Esophagus (tissue), 2 donors: Measurements from ENCODE around the gene ESR2. TPM values are rescaled to one million over a fixed set of nuclear protein-coding genes. Genes with fewer than 3 reads are reported as not detected.

Experiments
- polyA plus RNA-seq, 2 donors: library from polyadenylated mRNA; stranded (reverse); fragments of 200-250 nt; gene quantifications; one replicate each; pipeline ENCODE4 v1.2.3, GENCODE V29; 2013
- donor health status: healthy with polysubstance abuse.
- donor health status: Bipolar disorder and iron deficiency.

The ESR2 gene
- polyA plus RNA-seq, 2 donors, result 0.15 to 0.20 TPM

Other genes starting within 250 kb of the ESR2 start
- gene MTHFD1, start 94.0 kb upstream of the ESR2 start, polyA plus RNA-seq, result 10 to 100 TPM; 34.0 to 34.9 TPM
- gene AKAP5, start 171.1 kb upstream of the ESR2 start, polyA plus RNA-seq, result under 1 TPM; 0.04 to 0.06 TPM
- 1 to 10 TPM; 1.7 to 2.7 TPM for gene ZBTB25, start 209.5 kb upstream of the ESR2 start, polyA plus RNA-seq
- 10 to 100 TPM in 1 of 2 donors, 1 to 10 TPM in 1; 9.5 to 14.4 TPM for gene ZBTB1, start 210.4 kb upstream of the ESR2 start, polyA plus RNA-seq
- gene HSPA2, start 246.4 kb upstream of the ESR2 start, polyA plus RNA-seq, result 10 to 100 TPM; 45.4 to 54.8 TPM